Measurements from ENCODE around the gene LMO2. TPM values are rescaled to one million over a fixed set of nuclear protein-coding genes. Genes with fewer than 3 reads are reported as not detected.
A peak's percentile ranks its signal among the peaks of the same experiment; 100 is the strongest.

Gene LMO2
- total RNA-seq, 1 donor from 2014 or later, result 1.8 TPM

DNA sequence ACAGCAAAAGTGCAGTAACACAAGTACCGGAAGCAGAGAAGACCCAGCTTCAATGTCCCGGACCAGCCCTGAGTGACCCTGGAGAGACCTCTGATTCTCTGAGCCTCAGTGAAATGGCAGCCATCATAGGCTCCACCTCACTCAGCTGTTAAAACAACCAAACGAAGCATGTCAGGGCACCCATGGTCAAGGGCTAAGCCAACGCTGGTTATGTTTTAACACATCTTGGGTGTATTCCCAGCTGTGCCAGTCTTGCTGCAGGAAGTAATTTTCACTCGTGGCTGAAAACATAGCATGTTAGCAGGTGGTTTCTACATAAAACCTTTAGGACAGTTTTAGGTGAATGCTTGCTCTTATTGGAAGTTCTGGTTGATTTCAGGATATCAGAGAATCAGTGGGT, 30.9 kb downstream of the LMO2 start:
- TF ChIP-seq EZH2 (IDR thresholded peaks at IDR 0.05; ENCODE audit: insufficient read depth, low read length), result peak; percentile 0
- TF ChIP-seq CTCF (IDR thresholded peaks at IDR 0.05; ENCODE audit: insufficient read depth, low read depth, low read length), result no peak
- H3K36me3 ChIP-seq (ENCODE audit: insufficient read depth, low read length), result no peaks in the 10 kb centered on the region
- H3K9me3 ChIP-seq (ENCODE audit: insufficient read depth, low read depth, low read length), result no peaks in the 10 kb centered on the region
- H3K4me1 ChIP-seq (ENCODE audit: insufficient read depth, low read length), result no peaks in the 10 kb centered on the region
- Mint-ChIP-seq H3K36me3 (ENCODE audit: low read depth, unreplicated experiment) (no peaks in the 10 kb centered on the region), H3K4me3 (ENCODE audit: unreplicated experiment) (no peak overlapping the region), H3K4me1 (ENCODE audit: low read depth, unreplicated experiment) (no peaks in the 10 kb centered on the region), H3K9me3 (ENCODE audit: unreplicated experiment) (no peaks in the 10 kb centered on the region), H3K27me3 (ENCODE audit: low read depth, unreplicated experiment) (peaks cover 83% of the 10 kb centered on the region), H3K27ac (ENCODE audit: unreplicated experiment) (no peak overlapping the region)
- no peaks in the 10 kb centered on the region for H4K20me1 ChIP-seq (ENCODE audit: insufficient read depth, low read length)
- DNase-seq (ENCODE audit: low read depth), result no peak
- H3K4me2 ChIP-seq (ENCODE audit: low read length), result no peak overlapping the region
- no peak overlapping the region for H2AFZ ChIP-seq (ENCODE audit: low read depth, low read length)
- H3K9ac ChIP-seq (ENCODE audit: low read length), result no peak overlapping the region
- peaks cover 30% of the 10 kb centered on the region for H3K27me3 ChIP-seq (ENCODE audit: insufficient read depth, low read length)
- no peak for FAIRE-seq
- no peak overlapping the region for H3K27ac ChIP-seq (ENCODE audit: low read depth, low read length)
- no peaks in the 10 kb centered on the region for H3K79me2 ChIP-seq (ENCODE audit: insufficient read depth, low read length)
- no peak overlapping the region for H3K4me3 ChIP-seq (ENCODE audit: insufficient read depth, low read depth, low read length)

DNA sequence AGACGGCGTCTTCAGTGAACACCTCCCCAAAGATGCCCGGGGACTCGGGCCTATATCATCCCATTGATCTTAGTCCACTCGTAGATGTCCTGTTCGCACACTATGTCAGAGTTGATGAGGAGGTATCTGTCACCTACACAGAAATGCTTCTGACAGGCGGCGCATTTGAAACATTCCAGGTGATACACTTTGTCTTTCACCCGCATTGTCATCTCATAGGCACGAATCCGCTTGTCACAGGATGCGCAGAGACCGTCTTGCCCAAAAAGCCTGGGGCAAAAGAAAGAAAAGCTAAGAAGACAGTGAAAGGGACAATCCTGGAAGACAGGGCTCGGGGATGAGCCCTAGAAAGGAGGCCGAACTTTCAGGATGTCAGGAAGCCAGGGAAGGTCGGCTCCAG, 32.6 kb downstream of the LMO2 start:
- no peaks in the 10 kb centered on the region for H3K9me3 Mint-ChIP-seq (ENCODE audit: unreplicated experiment)
- H3K27me3 ChIP-seq (ENCODE audit: insufficient read depth, low read length), result peaks cover 26% of the 10 kb centered on the region
- H3K4me1 Mint-ChIP-seq (ENCODE audit: low read depth, unreplicated experiment), result no peaks in the 10 kb centered on the region
- no peak overlapping the region for H3K27ac Mint-ChIP-seq (ENCODE audit: unreplicated experiment)
- no peaks in the 10 kb centered on the region for H3K4me1 ChIP-seq (ENCODE audit: insufficient read depth, low read length)
- H3K36me3 Mint-ChIP-seq (ENCODE audit: low read depth, unreplicated experiment), result no peaks in the 10 kb centered on the region
- no peak for FAIRE-seq
- H3K4me2 ChIP-seq (ENCODE audit: low read length), result no peak overlapping the region
- H3K27ac ChIP-seq (ENCODE audit: low read depth, low read length), result no peak overlapping the region
- no peaks in the 10 kb centered on the region for H3K9me3 ChIP-seq (ENCODE audit: insufficient read depth, low read depth, low read length)
- no peak for DNase-seq (ENCODE audit: low read depth)
- H3K9ac ChIP-seq (ENCODE audit: low read length), result no peak overlapping the region
- peaks cover 77% of the 10 kb centered on the region for H3K27me3 Mint-ChIP-seq (ENCODE audit: low read depth, unreplicated experiment)
- no peaks in the 10 kb centered on the region for H4K20me1 ChIP-seq (ENCODE audit: insufficient read depth, low read length)
- H3K79me2 ChIP-seq (ENCODE audit: insufficient read depth, low read length), result no peaks in the 10 kb centered on the region
- no peak overlapping the region for H2AFZ ChIP-seq (ENCODE audit: low read depth, low read length)
- TF ChIP-seq EZH2 (IDR thresholded peaks at IDR 0.05; ENCODE audit: insufficient read depth, low read length) (no peak), CTCF (IDR thresholded peaks at IDR 0.05; ENCODE audit: insufficient read depth, low read depth, low read length) (no peak)
- no peak overlapping the region for H3K4me3 Mint-ChIP-seq (ENCODE audit: unreplicated experiment)
- no peak overlapping the region for H3K4me3 ChIP-seq (ENCODE audit: insufficient read depth, low read depth, low read length)
- H3K36me3 ChIP-seq (ENCODE audit: insufficient read depth, low read length), result no peaks in the 10 kb centered on the region

DNA sequence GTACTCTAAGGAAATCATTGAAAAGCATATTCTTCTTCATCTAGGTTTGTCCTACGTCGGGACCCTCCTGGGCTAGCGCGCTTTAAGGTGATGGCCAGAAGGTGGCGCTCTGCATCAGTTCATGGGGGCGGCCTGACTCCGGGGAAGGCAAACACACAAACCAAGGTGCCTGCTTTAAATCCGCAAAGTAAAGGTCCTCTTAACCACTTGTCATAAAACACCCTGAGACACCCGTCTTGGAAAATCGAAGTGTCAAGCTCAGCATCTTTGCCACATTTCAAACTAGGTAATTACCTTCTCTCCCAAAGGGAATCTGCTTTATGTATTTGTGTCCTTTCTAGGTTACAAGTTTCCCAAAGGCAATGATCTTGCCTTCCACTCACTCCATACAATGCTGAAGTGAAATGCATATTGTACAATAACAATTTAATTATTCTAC, 33.9 kb downstream of the LMO2 start:
- Mint-ChIP-seq H3K4me3 (ENCODE audit: unreplicated experiment) (no peak overlapping the region), H3K27ac (ENCODE audit: unreplicated experiment) (no peak overlapping the region), H3K36me3 (ENCODE audit: low read depth, unreplicated experiment) (no peaks in the 10 kb centered on the region), H3K9me3 (ENCODE audit: unreplicated experiment) (no peaks in the 10 kb centered on the region), H3K27me3 (ENCODE audit: low read depth, unreplicated experiment) (peaks cover 71% of the 10 kb centered on the region), H3K4me1 (ENCODE audit: low read depth, unreplicated experiment) (no peaks in the 10 kb centered on the region)
- FAIRE-seq (no peak), DNase-seq (ENCODE audit: low read depth) (peak; percentile 27)
- Histone ChIP-seq H3K9me3 (ENCODE audit: insufficient read depth, low read depth, low read length) (no peaks in the 10 kb centered on the region), H2AFZ (ENCODE audit: low read depth, low read length) (no peak overlapping the region), H4K20me1 (ENCODE audit: insufficient read depth, low read length) (no peaks in the 10 kb centered on the region), H3K36me3 (ENCODE audit: insufficient read depth, low read length) (no peaks in the 10 kb centered on the region), H3K4me1 (ENCODE audit: insufficient read depth, low read length) (no peaks in the 10 kb centered on the region), H3K79me2 (ENCODE audit: insufficient read depth, low read length) (no peaks in the 10 kb centered on the region), H3K27ac (ENCODE audit: low read depth, low read length) (no peak overlapping the region), H3K4me3 (ENCODE audit: insufficient read depth, low read depth, low read length) (no peak overlapping the region), H3K4me2 (ENCODE audit: low read length) (no peak overlapping the region), H3K9ac (ENCODE audit: low read length) (no peak overlapping the region), H3K27me3 (ENCODE audit: insufficient read depth, low read length) (peaks cover 23% of the 10 kb centered on the region)
- TF ChIP-seq CTCF (IDR thresholded peaks at IDR 0.05; ENCODE audit: insufficient read depth, low read depth, low read length) (peak; percentile 95), EZH2 (IDR thresholded peaks at IDR 0.05; ENCODE audit: insufficient read depth, low read length) (no peak)

Measured in astrocyte (in vitro differentiated cells and primary cell).